ENCODE data around the gene PTPN9. TPM values are rescaled to one million over a fixed set of nuclear protein-coding genes. Genes with fewer than 3 reads are reported as not detected.

Gene PTPN9
- total and polyA plus RNA-seq, 2 of the 4 experiments (the other 2 are of a cell fraction): 26.5 to 38.9 TPM

GRCh38 chr15:75453703-75454470 is 125.2 kb downstream of the PTPN9 start:
- BruUV-seq (replicated peaks): no TSS peak
- intact Hi-C loops (cut with micrococcal nuclease): loop anchor here (5.0 to 10.0 kb wide), 2 partner anchors 183 to 429 kb away; partner anchors contain the start of gene PPCDC

More at GRCh38 chr15:75453703-75454470, 125.2 kb downstream of the PTPN9 start:
- peak overlapping the region; percentile 79 to 85 for H4K8ac ChIP-seq (ENCODE audit: low read depth in 2 of 2, low read length in 2 of 2)
- peaks cover 11 to 30% of the 10 kb centered on the region in 2 experiments; a peak in 3 of 4 replicates for H3K79me1 ChIP-seq (ENCODE audit: low read depth in 1 of 2, low read length in 2 of 2)
- peak overlapping the region; percentile 77 for H3K23ac ChIP-seq (ENCODE audit: low read depth, low read length)
- ChIA-PET CTCF (interaction anchor here (0.6 to 0.9 kb wide), 2 partner anchors 30 to 32 kb away, joined by 3 to 4 read pairs; no protein-coding TSS in a partner anchor), POLR2A (ENCODE audit: unreplicated experiment) (interaction anchor here (0.5 to 0.8 kb wide), 2 partner anchors 31 to 195 kb away, joined by 5 to 12 read pairs; no protein-coding TSS in a partner anchor)
- TF ChIP-seq MAZ (IDR thresholded peaks at IDR 0.05; ENCODE audit: borderline replicate concordance, low read depth, low read length): peak; percentile 87; the same call in 1 of the 2 replicates
- TF ChIP-seq CTCF (conservative IDR thresholded peaks at IDR 0.05; ENCODE audit: low read depth, low read length): no peak
- TF ChIP-seq RAD21 (IDR thresholded peaks at IDR 0.05; ENCODE audit: low read length): no peak
- TF ChIP-seq NFE2L2 (IDR thresholded peaks at IDR 0.05; ENCODE audit: low read depth, low read length): no peak
- no peak for TF ChIP-seq SMC3 (IDR thresholded peaks at IDR 0.05; ENCODE audit: low read depth, low read length)
- TF ChIP-seq CHD1 (IDR thresholded peaks at IDR 0.05; ENCODE audit: low read depth, low read length): no peak
- TF ChIP-seq POLR2A (IDR thresholded peaks at IDR 0.05; ENCODE audit: low read depth, low read length): peak; percentile 72
- no peak for TF ChIP-seq MAFK (IDR thresholded peaks at IDR 0.05; ENCODE audit: low read depth, low read length)
- TF ChIP-seq USF2 (IDR thresholded peaks at IDR 0.05; ENCODE audit: low read depth, low read length): no peak
- peak; percentile 93 for TF ChIP-seq CEBPB (IDR thresholded peaks at IDR 0.05; ENCODE audit: low read depth, low read length)
- no peak; the same call in 1 of the 2 replicates for TF ChIP-seq RFX5 (IDR thresholded peaks at IDR 0.05; ENCODE audit: low read depth, low read length)
- no peak for TF ChIP-seq BHLHE40 (IDR thresholded peaks at IDR 0.05; ENCODE audit: low read depth, low read length)
- peak; percentile 96 for TF ChIP-seq MXI1 (IDR thresholded peaks at IDR 0.05; ENCODE audit: borderline replicate concordance, low read depth, low read length)
- no peak for TF ChIP-seq FOS (IDR thresholded peaks at IDR 0.05; ENCODE audit: low read depth, low read length)
- H4K5ac ChIP-seq (ENCODE audit: low read depth, low read length): peak overlapping the region; percentile 29
- H2AFZ ChIP-seq (replicated peaks; ENCODE audit: low read length, poor library complexity): peak overlapping the region; percentile 91
- peak overlapping the region; percentile 85 for H3K27ac ChIP-seq (ENCODE audit: insufficient read depth, low read length)
- no peaks in the 10 kb centered on the region for H3K36me3 ChIP-seq (ENCODE audit: control insufficient read depth, insufficient read depth, low read length)
- H3K4me2 ChIP-seq (ENCODE audit: low read depth, low read length): peak overlapping the region; percentile 94
- DNase-seq: peak; percentile 100
- H2BK120ac ChIP-seq (ENCODE audit: low read depth, low read length): peak overlapping the region; percentile 12
- H3K4me3 ChIP-seq (ENCODE audit: insufficient read depth, low read depth, low read length): peak overlapping the region; percentile 60
- H3K27me3 ChIP-seq (ENCODE audit: control insufficient read depth, insufficient read depth, low read length): no peaks in the 10 kb centered on the region
- peak overlapping the region; percentile 89 for H2BK5ac ChIP-seq (ENCODE audit: low read depth, low read length, poor library complexity, severe bottlenecking)
- dilution Hi-C loops (cut with HindIII; ENCODE audit: low sequenced_read_pairs, unreplicated experiment) (no loop called here), in situ Hi-C loops (cut with MboI; ENCODE audit: low sequenced_read_pairs) (no loop called here)
- 1% methylated on average over 12 of the region's 57 CpGs; no CpG with 5 or more reads in 1 of the 2 experiments for WGBS, 2 experiments (ENCODE audit: extremely low coverage in 2 of 2, insufficient read length in 1 of 2)
- ATAC-seq (ENCODE audit: low read depth): peak; percentile 36
- H3K4ac ChIP-seq (ENCODE audit: low read depth, low read length): peak overlapping the region; percentile 81
- peaks cover 28% of the 10 kb centered on the region for H4K20me1 ChIP-seq (ENCODE audit: insufficient read depth, low read length)
- peak overlapping the region; percentile 3 for H3K18ac ChIP-seq (ENCODE audit: low read depth, low read length)
- H3K9me1 ChIP-seq (ENCODE audit: insufficient read depth, low read length): peaks cover 3% of the 10 kb centered on the region; the same call in 1 of the 2 replicates
- H3K9me3 ChIP-seq (ENCODE audit: control insufficient read depth, insufficient read depth, low read length): no peaks in the 10 kb centered on the region
- H3K56ac ChIP-seq (ENCODE audit: extremely low read depth, insufficient read depth, low read length): peak overlapping the region; percentile 91
- peak overlapping the region; percentile 30; the same call in 1 of the 3 replicates for H2BK15ac ChIP-seq (ENCODE audit: low read depth, low read length)
- peak overlapping the region; percentile 95 for H2AK9ac ChIP-seq (replicated peaks; ENCODE audit: low read depth, low read length, poor library complexity)
- peaks cover 11% of the 10 kb centered on the region for H3K4me1 ChIP-seq (ENCODE audit: control insufficient read depth, insufficient read depth, low read length)
- H3K9ac ChIP-seq (ENCODE audit: low read depth, low read length): peak overlapping the region; percentile 74
- peak overlapping the region; percentile 85 for H3K14ac ChIP-seq (replicated peaks; ENCODE audit: low read depth, low read length)
- H2BK20ac ChIP-seq (ENCODE audit: low read depth, low read length): no peak overlapping the region
- H2AK5ac ChIP-seq (ENCODE audit: low read depth, low read length): peak overlapping the region; percentile 79
- H4K91ac ChIP-seq (ENCODE audit: insufficient read depth, low read depth, low read length): peak overlapping the region; percentile 91
